Daoy (cell line): ENCODE results near the gene ASIC5. TPM values are rescaled to one million over a fixed set of nuclear protein-coding genes. Genes with fewer than 3 reads are reported as not detected.
"Not testable (repeated sequence)": the region's sequence is repeated elsewhere in the genome, so short reads cannot be mapped to it uniquely, and the experiment has no call there.

ENCODE experiments used
- DNase-seq: peaks from one replicate; pipeline ENCODE4 v3.0.0-alpha.2; 2015; ENCODE audit warnings: low read depth
- total RNA-seq: library from RNA; depleted of rRNA; stranded (reverse); fragments of >200 nt; shearing (Covaris generic); gene quantifications from 2 replicates; pipeline ENCODE4 v1.2.3, GENCODE V29; 2014; rRNA removed

Gene ASIC5
- total RNA-seq, 1 experiment from 2014 or later, result not detected

DNA sequence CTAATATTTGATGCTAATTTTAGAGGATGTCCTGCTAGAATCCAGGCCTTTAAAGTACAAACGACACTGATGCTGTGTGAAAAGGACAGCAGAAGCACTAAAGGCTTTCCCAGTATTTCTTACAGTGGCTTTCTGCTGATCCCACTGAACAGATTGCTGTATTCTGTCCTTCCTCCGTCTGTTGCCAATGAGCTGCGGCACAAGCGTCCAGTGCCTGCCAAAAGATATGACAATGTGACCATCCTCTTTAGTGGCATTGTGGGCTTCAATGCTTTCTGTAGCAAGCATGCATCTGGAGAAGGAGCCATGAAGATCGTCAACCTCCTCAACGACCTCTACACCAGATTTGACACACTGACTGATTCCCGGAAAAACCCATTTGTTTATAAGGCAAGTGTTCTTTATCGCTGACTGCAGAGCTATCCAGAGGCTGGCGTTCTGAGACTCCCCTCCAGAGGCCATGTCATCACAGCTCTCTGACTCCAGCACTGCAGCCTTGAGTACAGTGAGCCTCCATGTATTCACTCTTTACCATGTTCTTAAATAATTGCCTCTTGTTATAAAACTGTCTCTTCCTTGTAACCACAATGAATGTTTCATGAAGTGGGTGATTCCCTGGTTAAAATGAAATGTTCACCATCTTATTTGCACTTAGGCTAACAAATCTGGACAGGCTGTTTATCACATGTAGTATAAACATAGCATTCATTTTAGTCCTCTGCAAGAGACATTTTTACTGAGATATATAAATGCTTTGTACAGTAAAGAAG is 63.7 kb downstream of the ASIC5 start:
- DNase-seq, result no peak

GRCh38 chr4:155800685-155801343 is 65.3 kb downstream of the ASIC5 start:
- DNase-seq, result no peak

DNA sequence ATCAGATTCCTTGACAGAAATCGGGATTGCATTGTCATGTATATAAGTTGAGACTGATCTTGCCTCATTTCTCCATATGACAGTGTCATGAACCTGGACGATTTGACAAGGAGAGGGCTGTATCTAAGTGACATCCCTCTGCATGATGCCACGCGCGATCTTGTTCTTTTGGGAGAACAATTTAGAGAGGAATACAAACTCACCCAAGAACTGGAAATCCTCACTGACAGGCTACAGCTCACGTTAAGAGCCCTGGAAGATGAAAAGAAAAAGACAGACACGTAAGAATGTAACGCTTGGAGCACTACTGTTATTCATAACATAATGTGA is 66.3 kb downstream of the ASIC5 start:
- no peak for DNase-seq

GRCh38 chr4:155799116-155799793 is 66.8 kb downstream of the ASIC5 start:
- DNase-seq, result no peak

GRCh38 chr4:155797581-155797980 is 68.5 kb downstream of the ASIC5 start:
- DNase-seq, result not testable (repeated sequence)

DNA sequence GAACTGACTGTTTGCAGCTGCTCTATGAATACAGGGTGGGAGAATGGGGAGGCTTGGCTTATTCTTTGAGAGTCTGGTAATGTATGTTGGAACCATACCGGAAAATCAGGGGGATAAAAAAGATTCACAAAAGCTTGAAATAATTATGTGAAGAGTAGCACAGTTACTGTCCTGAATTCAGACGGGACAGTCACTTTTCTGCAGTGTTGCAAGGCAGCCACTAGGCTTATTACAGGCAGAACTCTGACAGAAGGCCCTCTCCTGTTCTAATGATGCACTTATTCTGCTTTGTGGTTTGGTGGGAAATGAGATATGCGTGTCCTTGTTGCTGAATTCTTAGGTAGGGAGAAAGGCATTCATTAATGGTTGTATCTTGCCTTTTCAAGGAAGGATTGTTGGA is 70.1 kb downstream of the ASIC5 start:
- DNase-seq, result peak; percentile 15

GRCh38 chr4:155794589-155795236 is 71.4 kb downstream of the ASIC5 start:
- no peak for DNase-seq

DNA sequence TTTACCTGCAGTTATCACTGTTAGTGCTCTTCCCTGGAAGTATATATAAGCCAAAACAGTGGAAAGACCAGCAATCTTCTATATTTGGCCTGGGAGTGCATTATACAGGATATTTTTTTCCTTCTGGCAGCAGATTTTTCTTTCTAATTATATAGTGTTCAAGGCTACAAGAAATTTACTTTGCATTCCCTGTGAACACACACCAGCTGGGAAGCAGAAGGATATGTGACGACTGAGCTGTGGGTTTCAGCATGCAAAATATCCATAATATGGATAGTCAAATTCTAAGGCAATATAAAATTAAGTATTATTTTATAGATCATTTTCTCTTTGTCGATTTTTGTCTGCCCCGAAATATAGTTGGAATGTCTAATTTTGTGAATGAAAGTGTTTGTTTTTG is 76.1 kb downstream of the ASIC5 start:
- DNase-seq, result no peak

DNA sequence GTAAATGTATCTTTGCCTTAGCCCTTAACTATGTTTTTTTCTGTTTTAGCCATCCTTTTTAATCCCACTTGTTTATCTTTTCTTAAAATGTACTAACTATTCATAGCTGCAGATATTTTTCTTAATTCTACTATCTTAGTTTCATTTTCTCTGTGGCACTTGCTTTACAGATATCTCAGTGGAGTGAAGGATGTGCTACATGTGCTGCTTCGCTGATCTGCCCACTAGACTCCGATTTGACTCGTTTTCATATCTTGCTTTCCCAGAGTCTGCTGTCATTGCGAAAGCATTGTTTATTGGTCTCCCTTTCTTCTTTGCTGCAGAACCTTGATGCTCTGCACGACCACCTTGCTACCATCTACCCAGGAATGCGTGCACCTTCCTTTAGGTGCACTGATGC is 76.7 kb downstream of the ASIC5 start:
- DNase-seq, result no peak

GRCh38 chr4:155787113-155787710 is 78.9 kb downstream of the ASIC5 start:
- peak; percentile 9 for DNase-seq

- DNase-seq, result no peak
Measured at GRCh38 chr4:155785828-155786227, 80.2 kb downstream of the ASIC5 start.

DNA sequence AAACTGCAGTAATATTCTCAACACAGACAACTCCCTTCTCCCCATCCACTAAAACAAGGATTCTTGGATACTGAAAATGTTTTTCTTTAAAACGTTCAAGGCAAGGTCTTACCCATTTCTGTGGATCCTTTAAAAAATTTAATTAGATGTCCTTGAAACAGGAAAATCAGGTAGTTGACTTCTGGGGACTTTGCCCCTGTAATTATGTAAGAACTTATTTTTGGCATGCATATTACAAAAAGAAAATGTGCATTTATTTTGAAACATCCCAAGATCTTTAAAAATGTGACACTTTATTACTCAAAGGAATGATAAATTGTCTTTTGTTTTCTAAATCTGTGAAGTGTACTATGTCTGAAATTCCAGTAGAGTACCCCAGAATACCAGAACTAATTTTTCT is 81.4 kb downstream of the ASIC5 start:
- DNase-seq, result no peak

- no peak for DNase-seq
Measured at GRCh38 chr4:155781249-155781831, 84.7 kb downstream of the ASIC5 start.

GRCh38 chr4:155780775-155781174 is 85.3 kb downstream of the ASIC5 start:
- DNase-seq, result no peak

Other genes starting within 250 kb of the ASIC5 start
- 1.4 and 1.5 TPM in 2 replicates for gene GUCY1A1, start 199.4 kb downstream of the ASIC5 start, total RNA-seq
- gene GUCY1B1, start 107.3 kb downstream of the ASIC5 start, total RNA-seq, result 2.6 and 3.1 TPM in 2 replicates
- gene TDO2, start 37.4 kb upstream of the ASIC5 start, total RNA-seq, result 0.80 and 2.4 TPM in 2 replicates
- 1.3 and 2.2 TPM in 2 replicates for gene CTSO, start 87.6 kb upstream of the ASIC5 start, total RNA-seq